ENCODE measurements around the gene GDF3. TPM values are rescaled to one million over a fixed set of nuclear protein-coding genes. Genes with fewer than 3 reads are reported as not detected.
"Not testable (repeated sequence)": the region's sequence is repeated elsewhere in the genome, so short reads cannot be mapped to it uniquely, and the experiment has no call there.

Gene GDF3
- total RNA-seq, 1 donor from 2014 or later = not detected

DNA sequence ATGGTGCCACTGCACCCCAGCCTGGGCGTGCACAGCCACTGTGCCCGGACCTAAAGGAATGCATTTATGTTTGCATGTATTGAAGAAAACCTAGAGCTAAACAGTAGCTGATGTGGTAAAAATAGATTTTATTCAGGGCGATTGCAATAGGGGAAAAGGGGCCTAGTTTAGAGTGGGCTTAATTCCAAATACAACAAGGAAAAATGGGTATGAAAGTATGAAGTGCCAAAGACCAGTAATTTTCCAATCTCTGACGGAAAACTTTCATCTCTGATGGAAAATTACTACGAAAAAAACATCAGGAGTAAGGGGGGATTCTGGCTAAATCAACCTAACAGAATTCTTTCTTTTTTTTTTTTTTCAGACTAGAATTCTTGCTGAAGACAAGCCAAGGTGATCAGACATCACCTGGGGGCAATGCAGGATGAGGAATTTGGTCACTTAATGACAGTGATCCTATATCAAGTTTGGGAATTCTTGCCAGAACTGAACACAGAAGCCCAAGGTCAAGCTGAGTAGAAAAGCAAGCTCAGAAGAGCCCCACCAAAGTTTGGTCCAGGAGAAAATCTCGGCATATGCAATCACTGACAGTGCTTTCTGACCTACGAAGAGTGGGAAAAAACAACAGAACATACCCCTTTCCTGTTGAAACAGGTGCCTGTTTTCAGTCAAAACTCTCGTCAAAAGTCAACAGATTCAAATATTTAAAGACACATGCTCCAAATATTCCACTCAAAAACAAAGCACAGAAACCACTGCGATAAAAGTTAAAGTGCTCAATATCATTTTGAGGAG is 16.1 kb downstream of the GDF3 start:
- TF ChIP-seq, protein P1, sequence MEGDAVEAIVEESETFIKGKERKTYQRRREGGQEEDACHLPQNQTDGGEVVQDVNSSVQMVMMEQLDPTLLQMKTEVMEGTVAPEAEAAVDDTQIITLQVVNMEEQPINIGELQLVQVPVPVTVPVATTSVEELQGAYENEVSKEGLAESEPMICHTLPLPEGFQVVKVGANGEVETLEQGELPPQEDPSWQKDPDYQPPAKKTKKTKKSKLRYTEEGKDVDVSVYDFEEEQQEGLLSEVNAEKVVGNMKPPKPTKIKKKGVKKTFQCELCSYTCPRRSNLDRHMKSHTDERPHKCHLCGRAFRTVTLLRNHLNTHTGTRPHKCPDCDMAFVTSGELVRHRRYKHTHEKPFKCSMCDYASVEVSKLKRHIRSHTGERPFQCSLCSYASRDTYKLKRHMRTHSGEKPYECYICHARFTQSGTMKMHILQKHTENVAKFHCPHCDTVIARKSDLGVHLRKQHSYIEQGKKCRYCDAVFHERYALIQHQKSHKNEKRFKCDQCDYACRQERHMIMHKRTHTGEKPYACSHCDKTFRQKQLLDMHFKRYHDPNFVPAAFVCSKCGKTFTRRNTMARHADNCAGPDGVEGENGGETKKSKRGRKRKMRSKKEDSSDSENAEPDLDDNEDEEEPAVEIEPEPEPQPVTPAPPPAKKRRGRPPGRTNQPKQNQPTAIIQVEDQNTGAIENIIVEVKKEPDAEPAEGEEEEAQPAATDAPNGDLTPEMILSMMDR (IDR thresholded peaks at IDR 0.05; ENCODE audit: insufficient read depth, low read length, poor library complexity, severe bottlenecking) = no peak
- Histone ChIP-seq H3K4me3 (ENCODE audit: low read depth, low read length) (no peak overlapping the region), H3K36me3 (ENCODE audit: control insufficient read depth, insufficient read depth, low read length) (no peaks in the 10 kb centered on the region), H3K27me3 (ENCODE audit: control insufficient read depth, insufficient read depth, low read length) (no peaks in the 10 kb centered on the region)
- no peak for DNase-seq (ENCODE audit: low read depth)

DNA sequence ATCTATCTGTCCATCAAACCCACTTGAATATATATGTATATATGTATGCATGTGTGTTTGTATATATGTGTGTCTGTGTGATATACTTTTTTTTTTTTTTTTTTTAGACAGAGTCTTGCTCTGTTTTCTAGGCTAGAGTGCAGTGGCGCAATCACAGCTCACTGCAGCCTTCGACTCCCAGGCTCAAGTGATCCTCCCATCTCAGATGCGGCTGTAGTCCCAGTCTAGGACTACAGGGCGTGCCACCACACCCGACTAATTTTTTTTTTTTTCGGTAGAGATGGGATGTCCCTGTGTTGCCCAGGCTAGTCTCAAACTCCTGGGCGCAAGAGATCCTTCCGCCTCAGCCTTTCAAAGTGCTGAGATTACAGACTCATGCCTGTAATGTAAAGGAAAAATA is 16.8 kb downstream of the GDF3 start:
- no peak for DNase-seq (ENCODE audit: low read depth)
- no peaks in the 10 kb centered on the region for H3K27me3 ChIP-seq (ENCODE audit: control insufficient read depth, insufficient read depth, low read length)
- TF ChIP-seq, protein P1 (IDR thresholded peaks at IDR 0.05; ENCODE audit: insufficient read depth, low read length, poor library complexity, severe bottlenecking) = no peak
- H3K36me3 ChIP-seq (ENCODE audit: control insufficient read depth, insufficient read depth, low read length) = no peaks in the 10 kb centered on the region
- no peak overlapping the region for H3K4me3 ChIP-seq (ENCODE audit: low read depth, low read length)

GRCh38 chr12:7677432-7677888 is 18.1 kb downstream of the GDF3 start:
- peak; percentile 5 for DNase-seq (ENCODE audit: low read depth)
- not testable (repeated sequence) for H3K4me3 ChIP-seq (ENCODE audit: low read depth, low read length); H3K27me3 ChIP-seq (ENCODE audit: control insufficient read depth, insufficient read depth, low read length); H3K36me3 ChIP-seq (ENCODE audit: control insufficient read depth, insufficient read depth, low read length)
- TF ChIP-seq, protein P1 (IDR thresholded peaks at IDR 0.05; ENCODE audit: insufficient read depth, low read length, poor library complexity, severe bottlenecking) = peak; percentile 11

- not testable (repeated sequence) for H3K27me3 ChIP-seq (ENCODE audit: control insufficient read depth, insufficient read depth, low read length); H3K36me3 ChIP-seq (ENCODE audit: control insufficient read depth, insufficient read depth, low read length); DNase-seq (ENCODE audit: low read depth); H3K4me3 ChIP-seq (ENCODE audit: low read depth, low read length)
Measured at GRCh38 chr12:7675455-7675854, 20.1 kb downstream of the GDF3 start.

- Histone ChIP-seq H3K27me3 (ENCODE audit: control insufficient read depth, insufficient read depth, low read length) (no peaks in the 10 kb centered on the region), H3K4me3 (ENCODE audit: low read depth, low read length) (no peak overlapping the region), H3K36me3 (ENCODE audit: control insufficient read depth, insufficient read depth, low read length) (no peaks in the 10 kb centered on the region)
- TF ChIP-seq, protein P1 (IDR thresholded peaks at IDR 0.05; ENCODE audit: insufficient read depth, low read length, poor library complexity, severe bottlenecking) = no peak
- no peak for DNase-seq (ENCODE audit: low read depth)
Measured at GRCh38 chr12:7668171-7668570, 27.4 kb downstream of the GDF3 start.

- TF ChIP-seq, protein P1 (IDR thresholded peaks at IDR 0.05; ENCODE audit: insufficient read depth, low read length, poor library complexity, severe bottlenecking) = no peak
- Histone ChIP-seq H3K4me3 (ENCODE audit: low read depth, low read length) (no peak overlapping the region), H3K27me3 (ENCODE audit: control insufficient read depth, insufficient read depth, low read length) (no peaks in the 10 kb centered on the region), H3K36me3 (ENCODE audit: control insufficient read depth, insufficient read depth, low read length) (no peaks in the 10 kb centered on the region)
- no peak for DNase-seq (ENCODE audit: low read depth)
Measured at GRCh38 chr12:7667125-7667524, 28.4 kb downstream of the GDF3 start.

Data from kidney epithelial cell (primary cell).